Hepatocyte (in vitro differentiated cells): Measurements from ENCODE around the gene KCNQ1. TPM values are rescaled to one million over a fixed set of nuclear protein-coding genes. Genes with fewer than 3 reads are reported as not detected.

ENCODE experiments used
- DNase-seq: peaks from one replicate; pipeline ENCODE4 v3.0.0-alpha.2; 2016; ENCODE audit warnings: low spot score
- H2AFZ ChIP-seq: fragments of 200-600 bp; sonication (generic); 2 replicates; pipeline ENCODE4 v1.6.0; 2016; ENCODE audit warnings: antibody characterized with exemption, mild to moderate bottlenecking
- H3K27ac ChIP-seq: fragments of 200-600 bp; sonication (generic); 2 replicates; pipeline ENCODE4 v1.5.1; 2016; ENCODE audit warnings: mild to moderate bottlenecking
- H3K27me3 ChIP-seq: fragments of 200-600 bp; sonication (generic); 2 replicates; pipeline ENCODE4 v1.6.1; 2016
- H3K36me3 ChIP-seq: fragments of 200-600 bp; sonication (generic); replicated peaks from 2 replicates; pipeline ENCODE4 v1.5.1; 2016; ENCODE audit warnings: low read depth; ENCODE audit not compliant: insufficient read depth
- H3K4me1 ChIP-seq: fragments of 200-600 bp; sonication (generic); 2 replicates; pipeline ENCODE4 v1.5.1; 2016; ENCODE audit warnings: mild to moderate bottlenecking, moderate library complexity; ENCODE audit not compliant: insufficient read depth
- H3K4me2 ChIP-seq: fragments of 200-600 bp; sonication (generic); 2 replicates; pipeline ENCODE4 v1.6.0; 2016
- H3K4me3 ChIP-seq: fragments of 200-600 bp; sonication (generic); 2 replicates; pipeline ENCODE4 v1.5.1; 2016; ENCODE audit warnings: mild to moderate bottlenecking
- H3K79me2 ChIP-seq: fragments of 200-600 bp; sonication (generic); 2 replicates; pipeline ENCODE4 v1.6.0; 2017; ENCODE audit warnings: mild to moderate bottlenecking
- H3K9me2 ChIP-seq: fragments of 200-600 bp; sonication (generic); replicated peaks from 2 replicates; pipeline ENCODE4 v1.6.0; 2017; ENCODE audit warnings: mild to moderate bottlenecking; ENCODE audit not compliant: insufficient read depth
- H3K9me3 ChIP-seq: fragments of 200-600 bp; sonication (generic); 2 replicates; pipeline ENCODE4 v1.5.1; 2016; ENCODE audit warnings: low read depth, mild to moderate bottlenecking
- H4K20me1 ChIP-seq: fragments of 200-600 bp; sonication (generic); 2 replicates; pipeline ENCODE4 v1.6.0; 2016; ENCODE audit warnings: mild to moderate bottlenecking; ENCODE audit not compliant: insufficient read depth, poor library complexity, severe bottlenecking
- EZH2 ChIP-seq: fragments of 200-600 bp; sonication (generic); IDR thresholded peaks from 2 replicates; pipeline ENCODE4 v1.6.1; 2016; ENCODE audit warnings: antibody characterized with exemption, mild to moderate bottlenecking, borderline replicate concordance
- EZH2phosphoT487 ChIP-seq: fragments of 200-600 bp; sonication (generic); IDR thresholded peaks from one replicate; pipeline ENCODE4 v1.6.1; 2018; ENCODE audit warnings: antibody characterized with exemption, mild to moderate bottlenecking, low read depth, moderate library complexity; ENCODE audit not compliant: unreplicated experiment, severe bottlenecking
- WGBS: methylation state at CpG from one replicate; pipeline ENCODE4 v1.1.6; 2016; ENCODE audit warnings: low lambda C conversion rate; ENCODE audit errors: missing lambda C conversion rate; 5-methylcytosine and 5-hydroxymethylcytosine counted together
- polyA plus RNA-seq: library from polyadenylated mRNA; unstranded; fragments of >200 nt; fragmentation: Nextera tagmentation; extraction: Ambion mirVana; gene quantifications from 2 replicates; pipeline ENCODE4 v1.2.1, GENCODE V29; 2016
- total RNA-seq: library from RNA; depleted of rRNA; stranded (reverse); fragments of >200 nt; gene quantifications from 2 replicates; pipeline ENCODE4 v1.2.3, GENCODE V29; 2014
- TF ChIP-seq, protein P1 (sequence below): fragments of 200-600 bp; sonication (generic); IDR thresholded peaks from 2 replicates; pipeline ENCODE4 v1.5.1; 2016; ENCODE audit warnings: antibody characterized with exemption, mild to moderate bottlenecking; ENCODE audit not compliant: poor library complexity

Gene KCNQ1
- total and polyA plus RNA-seq, 2 experiments from 2014 or later = 1.8 to 6.4 TPM

- no peaks in the 10 kb centered on the region for H3K27me3 ChIP-seq
- H3K9me2 ChIP-seq = no peaks in the 10 kb centered on the region
- TF ChIP-seq, protein P1, sequence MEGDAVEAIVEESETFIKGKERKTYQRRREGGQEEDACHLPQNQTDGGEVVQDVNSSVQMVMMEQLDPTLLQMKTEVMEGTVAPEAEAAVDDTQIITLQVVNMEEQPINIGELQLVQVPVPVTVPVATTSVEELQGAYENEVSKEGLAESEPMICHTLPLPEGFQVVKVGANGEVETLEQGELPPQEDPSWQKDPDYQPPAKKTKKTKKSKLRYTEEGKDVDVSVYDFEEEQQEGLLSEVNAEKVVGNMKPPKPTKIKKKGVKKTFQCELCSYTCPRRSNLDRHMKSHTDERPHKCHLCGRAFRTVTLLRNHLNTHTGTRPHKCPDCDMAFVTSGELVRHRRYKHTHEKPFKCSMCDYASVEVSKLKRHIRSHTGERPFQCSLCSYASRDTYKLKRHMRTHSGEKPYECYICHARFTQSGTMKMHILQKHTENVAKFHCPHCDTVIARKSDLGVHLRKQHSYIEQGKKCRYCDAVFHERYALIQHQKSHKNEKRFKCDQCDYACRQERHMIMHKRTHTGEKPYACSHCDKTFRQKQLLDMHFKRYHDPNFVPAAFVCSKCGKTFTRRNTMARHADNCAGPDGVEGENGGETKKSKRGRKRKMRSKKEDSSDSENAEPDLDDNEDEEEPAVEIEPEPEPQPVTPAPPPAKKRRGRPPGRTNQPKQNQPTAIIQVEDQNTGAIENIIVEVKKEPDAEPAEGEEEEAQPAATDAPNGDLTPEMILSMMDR = no peak
- TF ChIP-seq EZH2phosphoT487 = no peak
- TF ChIP-seq EZH2 = no peak
- H3K4me3 ChIP-seq = no peak overlapping the region
- H2AFZ ChIP-seq = no peak overlapping the region
- no peak overlapping the region for H3K27ac ChIP-seq
- H3K36me3 ChIP-seq = no peaks in the 10 kb centered on the region
- H3K9me3 ChIP-seq = no peaks in the 10 kb centered on the region
- H3K4me1 ChIP-seq = peaks cover 15% of the 10 kb centered on the region
- no peak overlapping the region for H3K4me2 ChIP-seq
- WGBS = 96% methylated on average over 2 of the region's 2 CpGs
- H3K79me2 ChIP-seq = no peaks in the 10 kb centered on the region
- H4K20me1 ChIP-seq = no peaks in the 10 kb centered on the region
- no peak for DNase-seq
These were observed 309.2 kb downstream of the KCNQ1 start for GRCh38 chr11:2754008-2754407.

DNA sequence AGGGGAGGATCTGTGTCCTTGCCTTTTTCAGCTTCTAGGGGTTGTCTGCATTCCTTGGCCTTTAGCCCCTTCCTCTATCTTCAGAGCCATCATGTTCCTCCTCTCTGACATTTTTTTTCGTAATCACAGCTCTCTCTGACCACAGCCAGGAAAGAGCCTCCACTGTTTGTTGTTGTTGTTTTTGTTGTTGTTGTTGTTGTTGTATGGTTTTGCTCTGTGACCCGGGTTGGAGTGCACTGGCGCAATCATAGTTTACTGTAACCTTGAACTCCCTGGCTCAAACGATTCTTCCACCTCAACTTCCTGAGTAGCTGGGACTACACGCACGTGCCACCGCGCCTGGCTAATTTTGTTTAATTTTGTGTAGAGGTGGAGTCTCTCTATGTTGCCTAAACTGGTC, 310.3 kb downstream of the KCNQ1 start:
- H2AFZ ChIP-seq = no peak overlapping the region
- H3K27ac ChIP-seq = no peak overlapping the region
- no peaks in the 10 kb centered on the region for H3K79me2 ChIP-seq
- H3K9me3 ChIP-seq = no peaks in the 10 kb centered on the region
- no peak for DNase-seq
- no peaks in the 10 kb centered on the region for H3K9me2 ChIP-seq
- no peaks in the 10 kb centered on the region for H3K36me3 ChIP-seq
- 95% methylated on average over 8 of the region's 8 CpGs for WGBS
- peaks cover 14% of the 10 kb centered on the region for H3K4me1 ChIP-seq
- H3K27me3 ChIP-seq = no peaks in the 10 kb centered on the region
- TF ChIP-seq EZH2 (no peak), EZH2phosphoT487 (no peak)
- TF ChIP-seq, protein P1 = no peak
- H4K20me1 ChIP-seq = no peaks in the 10 kb centered on the region
- H3K4me2 ChIP-seq = no peak overlapping the region
- H3K4me3 ChIP-seq = no peak overlapping the region

GRCh38 chr11:2758751-2759150, 313.9 kb downstream of the KCNQ1 start:
- no peaks in the 10 kb centered on the region for H3K9me3 ChIP-seq
- no peaks in the 10 kb centered on the region for H3K27me3 ChIP-seq
- H3K4me3 ChIP-seq = no peak overlapping the region
- H3K4me2 ChIP-seq = no peak overlapping the region
- no peaks in the 10 kb centered on the region for H3K36me3 ChIP-seq
- no peaks in the 10 kb centered on the region for H4K20me1 ChIP-seq
- no peak for DNase-seq
- H3K4me1 ChIP-seq = no peaks in the 10 kb centered on the region
- no peaks in the 10 kb centered on the region for H3K79me2 ChIP-seq
- no peak overlapping the region for H3K27ac ChIP-seq
- WGBS = 95% methylated on average over 14 of the region's 14 CpGs
- TF ChIP-seq, protein P1 = no peak
- TF ChIP-seq EZH2 (no peak), EZH2phosphoT487 (no peak)
- no peak overlapping the region for H2AFZ ChIP-seq
- no peaks in the 10 kb centered on the region for H3K9me2 ChIP-seq
